HFF-Myc (cell line): ENCODE results near the gene HAUS7.

Source experiments
- DNase-seq: peaks from one replicate; pipeline ENCODE4 v3.0.0-alpha.2; 2011; ENCODE audit warnings: low read depth; ENCODE audit errors: extremely low read depth
- H3K4me3 ChIP-seq: replicated peaks from 2 replicates; pipeline ENCODE4 v1.5.1; 2011; ENCODE audit warnings: low read depth, mild to moderate bottlenecking, control low read depth, low read length
- CTCF ChIP-seq: IDR thresholded peaks from 2 replicates; pipeline ENCODE4 v1.5.1; 2012; ENCODE audit warnings: mild to moderate bottlenecking, low read depth, low read length, control low read depth; ENCODE audit errors: missing control alignments

HAUS7 gene

DNA sequence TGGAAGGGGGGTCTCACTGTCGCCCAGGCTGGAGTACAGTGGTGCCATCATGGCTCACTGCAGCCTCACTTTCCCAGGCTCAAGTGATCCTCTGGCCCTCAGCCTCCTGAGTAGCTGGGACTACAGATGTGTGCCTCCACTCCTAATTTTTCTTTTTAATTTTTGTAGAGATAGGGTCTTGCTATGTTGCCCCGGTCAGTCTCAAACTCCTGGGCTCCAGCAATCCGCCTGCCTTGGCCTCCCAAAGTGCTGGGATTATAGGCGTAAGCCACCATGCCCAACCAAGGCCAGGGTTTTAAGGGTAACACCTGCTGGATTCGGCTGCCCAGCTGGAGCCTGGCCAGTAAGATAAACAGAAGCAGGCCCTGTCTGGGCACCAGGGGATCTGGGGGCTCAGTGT is 27.9 kb downstream of the HAUS7 start:
- no peak for DNase-seq
- TF ChIP-seq CTCF, result no peak
- H3K4me3 ChIP-seq, result no peak overlapping the region

- H3K4me3 ChIP-seq, result no peak overlapping the region
- no peak for TF ChIP-seq CTCF
- no peak for DNase-seq
Measured at GRCh38 chrX:153441981-153442380, 28.4 kb downstream of the HAUS7 start.

- TF ChIP-seq CTCF, result no peak
- DNase-seq, result no peak
- H3K4me3 ChIP-seq, result no peak overlapping the region
Measured at GRCh38 chrX:153441296-153441695, 29.1 kb downstream of the HAUS7 start.

- no peak overlapping the region for H3K4me3 ChIP-seq
- DNase-seq, result no peak
- no peak for TF ChIP-seq CTCF
Measured at GRCh38 chrX:153440556-153441135, 29.7 kb downstream of the HAUS7 start.

GRCh38 chrX:153439977-153440376 is 30.4 kb downstream of the HAUS7 start:
- no peak for DNase-seq
- no peak overlapping the region for H3K4me3 ChIP-seq
- TF ChIP-seq CTCF, result no peak

DNA sequence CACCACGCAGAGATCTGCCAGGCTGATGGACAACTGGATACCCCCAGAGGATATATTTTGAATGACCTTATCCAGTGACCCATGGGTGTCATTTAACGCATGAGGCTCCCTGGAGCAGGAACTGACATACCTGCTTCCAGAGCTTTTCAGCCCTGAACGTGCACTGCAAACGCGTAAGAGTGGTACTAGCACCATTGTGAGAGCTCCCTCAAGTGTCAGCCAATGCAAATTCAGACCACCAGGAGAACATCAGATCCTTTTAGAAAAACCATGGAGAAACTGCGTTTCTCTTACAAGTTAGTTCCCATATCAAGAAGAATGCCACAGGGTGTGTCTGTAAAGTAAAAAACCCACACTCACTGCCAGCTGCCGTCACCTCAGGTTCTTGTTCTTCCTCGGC is 31.8 kb downstream of the HAUS7 start:
- peak; percentile 4 for DNase-seq
- TF ChIP-seq CTCF, result peak; percentile 24
- no peak overlapping the region for H3K4me3 ChIP-seq

- no peak overlapping the region for H3K4me3 ChIP-seq
- no peak for DNase-seq
- TF ChIP-seq CTCF, result no peak
Measured at GRCh38 chrX:153435845-153436244, 34.5 kb downstream of the HAUS7 start.
